Stimulated activated naive CD8-positive, alpha-beta T cell treated with anti-CD3 and anti-CD28 coated beads, Interleukin-15, Interleukin-2, amounts not matched to agents 100 U/mL and 50 U/mL, for 24 hours (primary cell): ENCODE data around the gene FAM107B.
"Not testable (repeated sequence)": the region's sequence is repeated elsewhere in the genome, so short reads cannot be mapped to it uniquely, and the experiment has no call there.

ENCODE experiments used
- ATAC-seq: fragments of 150-1000 bp; cut with Tn5 transposase; one replicate; pipeline ENCODE4 v1.10.0; 2021
- DNase-seq: peaks from one replicate; pipeline ENCODE4 v3.0.0; 2021

The FAM107B gene

GRCh38 chr10:14660831-14661230 lies 113.9 kb downstream of the FAM107B start:
- no peak for DNase-seq
- ATAC-seq: no peak

DNA sequence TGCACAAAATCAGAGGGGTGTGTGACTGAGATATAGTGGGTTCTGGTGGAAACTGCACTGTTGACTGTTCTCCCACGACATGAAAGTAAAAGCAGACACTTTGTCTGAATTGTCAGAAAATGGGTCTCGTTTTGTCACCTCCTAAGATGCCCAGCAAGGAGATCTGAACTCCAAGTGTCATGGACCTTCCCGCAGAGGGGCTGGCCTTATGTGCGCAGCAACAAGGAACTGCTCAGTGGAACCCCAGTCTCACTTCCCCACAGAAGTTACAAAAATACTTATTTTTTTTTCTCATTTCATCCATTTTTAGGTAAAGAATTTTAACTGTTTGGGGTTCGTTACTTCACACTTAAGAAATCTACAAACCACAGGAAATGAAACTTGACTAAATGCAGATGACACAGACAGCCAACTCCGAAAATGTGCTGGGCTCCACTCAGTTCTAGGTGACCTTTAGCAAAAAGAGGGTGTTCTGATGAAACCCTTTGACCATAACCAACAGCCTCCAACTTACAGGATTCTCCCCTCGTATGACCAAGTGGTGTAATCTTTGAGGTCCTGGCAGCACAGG lies 115.0 kb downstream of the FAM107B start:
- DNase-seq (peak; percentile 54), ATAC-seq (peak; percentile 86)

- not testable (repeated sequence) for ATAC-seq
These were observed 115.6 kb downstream of the FAM107B start for GRCh38 chr10:14659137-14659536.

DNA sequence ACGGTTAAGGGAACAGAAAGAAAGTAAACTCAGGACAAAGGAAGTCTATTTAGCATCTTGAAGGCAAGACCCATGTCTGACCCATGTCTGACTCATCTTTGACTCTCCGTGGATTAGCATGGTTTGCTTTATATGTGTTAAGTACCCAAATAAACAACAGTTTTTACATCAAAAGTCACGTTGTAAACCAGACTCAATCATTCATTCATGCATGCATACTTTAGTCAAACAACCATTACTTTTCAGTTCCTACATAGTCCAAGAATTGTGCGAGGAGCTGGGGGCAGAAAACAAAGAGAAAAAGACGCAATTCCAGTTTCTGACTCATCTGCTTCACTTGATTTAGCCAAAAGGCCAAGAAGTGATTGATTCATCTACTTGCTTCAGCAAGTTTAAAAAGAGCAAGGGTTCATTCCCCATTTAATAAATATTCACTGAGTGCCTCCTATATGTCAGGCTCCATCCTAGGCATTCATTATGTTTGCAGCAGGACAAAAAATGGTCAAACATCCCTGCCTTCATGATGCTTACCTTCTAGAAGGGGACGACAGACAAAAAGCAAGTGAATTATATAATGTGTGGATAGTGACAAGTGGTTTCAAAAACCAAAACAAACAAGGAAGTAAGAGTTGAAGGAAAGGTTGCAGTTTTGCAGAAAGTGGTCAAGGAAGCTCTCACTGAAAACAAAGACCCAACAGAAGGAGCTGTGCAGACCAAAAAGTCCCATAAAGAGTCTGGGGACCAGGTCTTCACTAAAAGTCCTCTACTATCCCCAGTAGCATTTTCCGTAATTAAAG lies 116.2 kb downstream of the FAM107B start:
- no peak for DNase-seq
- peak; percentile 16 for ATAC-seq

More at GRCh38 chr10:14659137-14659536, 115.6 kb downstream of the FAM107B start:
- DNase-seq: not testable (repeated sequence)

- ATAC-seq: no peak
- DNase-seq: no peak
These were observed 118.5 kb downstream of the FAM107B start for GRCh38 chr10:14656052-14656730.

- ATAC-seq (no peak), DNase-seq (no peak)
These were observed 119.8 kb downstream of the FAM107B start for GRCh38 chr10:14654821-14655382.

GRCh38 chr10:14653271-14654161 lies 121.2 kb downstream of the FAM107B start:
- peak; percentile 24 for ATAC-seq

GRCh38 chr10:14652816-14653215 lies 121.9 kb downstream of the FAM107B start:
- no peak for DNase-seq
- no peak for ATAC-seq

More at GRCh38 chr10:14653271-14654161, 121.2 kb downstream of the FAM107B start:
- DNase-seq: no peak

DNA sequence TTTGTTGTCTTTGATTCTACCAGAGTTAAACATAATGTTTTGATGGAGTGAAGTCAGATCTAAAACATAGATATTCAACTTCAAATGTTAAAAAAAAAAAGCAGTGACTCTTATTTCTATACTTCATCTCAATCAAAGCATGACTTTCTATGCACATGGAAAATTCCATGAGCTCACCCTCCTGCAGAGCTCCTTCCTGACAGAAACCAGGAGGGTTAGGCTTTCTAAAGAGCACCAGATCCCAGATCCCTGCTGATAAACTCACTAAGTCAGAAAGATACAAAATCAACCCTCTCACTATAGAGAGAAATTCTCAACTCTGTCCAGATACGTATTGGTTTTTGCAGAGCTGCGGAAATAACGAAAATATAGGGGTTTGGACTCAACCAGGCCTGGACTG lies 122.6 kb downstream of the FAM107B start:
- ATAC-seq (no peak), DNase-seq (no peak)

- DNase-seq (no peak), ATAC-seq (no peak)
These were observed 125.0 kb downstream of the FAM107B start for GRCh38 chr10:14649739-14650138.

DNA sequence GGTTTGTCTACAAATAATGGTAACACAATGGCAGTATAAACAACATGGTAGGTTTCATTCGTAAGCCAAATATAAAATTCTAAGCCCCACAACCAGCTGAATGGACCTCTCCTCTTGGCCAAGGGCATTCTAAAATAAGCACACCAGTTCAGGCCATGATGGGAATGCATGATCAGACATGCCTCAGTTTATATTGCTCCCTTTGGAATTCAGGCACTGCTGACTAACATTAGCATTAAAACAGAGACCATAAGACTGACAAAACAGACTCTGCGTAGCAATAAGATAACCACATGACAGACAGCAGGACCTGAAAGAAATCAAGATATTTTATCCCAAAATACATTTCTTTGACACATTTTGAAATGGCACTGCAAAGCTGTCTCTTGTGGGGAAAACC lies 125.8 kb downstream of the FAM107B start:
- no peak for ATAC-seq
- DNase-seq: no peak

- peak; percentile 78 for ATAC-seq
- DNase-seq: peak; percentile 65
These were observed 126.5 kb downstream of the FAM107B start for GRCh38 chr10:14648005-14648765.

- ATAC-seq (peak; percentile 50), DNase-seq (no peak)
These were observed 129.3 kb downstream of the FAM107B start for GRCh38 chr10:14645239-14645960.

DNA sequence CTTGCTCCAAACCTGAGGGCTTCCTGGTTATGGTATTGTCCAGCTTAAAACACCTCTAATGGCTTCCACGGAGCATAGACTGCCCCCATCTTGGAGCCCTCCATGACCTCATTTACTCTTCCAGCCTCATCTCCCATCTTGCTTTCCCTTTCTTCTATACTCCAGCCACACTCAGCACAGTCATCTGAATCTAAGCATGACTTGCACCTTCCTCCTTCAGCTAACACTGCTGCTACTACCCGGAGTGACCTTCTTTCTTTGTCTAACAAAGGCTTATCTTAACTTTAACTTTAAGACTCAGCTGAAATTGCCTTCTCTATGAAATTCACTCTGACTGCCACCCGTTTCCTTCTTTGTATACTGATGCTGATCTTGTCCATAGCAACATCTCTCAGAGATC lies 135.1 kb downstream of the FAM107B start:
- ATAC-seq (no peak), DNase-seq (no peak)

- DNase-seq (no peak), ATAC-seq (no peak)
These were observed 139.5 kb downstream of the FAM107B start for GRCh38 chr10:14635043-14635710.

- not testable (repeated sequence) for DNase-seq, ATAC-seq
These were observed 140.1 kb downstream of the FAM107B start for GRCh38 chr10:14634572-14634971.

DNA sequence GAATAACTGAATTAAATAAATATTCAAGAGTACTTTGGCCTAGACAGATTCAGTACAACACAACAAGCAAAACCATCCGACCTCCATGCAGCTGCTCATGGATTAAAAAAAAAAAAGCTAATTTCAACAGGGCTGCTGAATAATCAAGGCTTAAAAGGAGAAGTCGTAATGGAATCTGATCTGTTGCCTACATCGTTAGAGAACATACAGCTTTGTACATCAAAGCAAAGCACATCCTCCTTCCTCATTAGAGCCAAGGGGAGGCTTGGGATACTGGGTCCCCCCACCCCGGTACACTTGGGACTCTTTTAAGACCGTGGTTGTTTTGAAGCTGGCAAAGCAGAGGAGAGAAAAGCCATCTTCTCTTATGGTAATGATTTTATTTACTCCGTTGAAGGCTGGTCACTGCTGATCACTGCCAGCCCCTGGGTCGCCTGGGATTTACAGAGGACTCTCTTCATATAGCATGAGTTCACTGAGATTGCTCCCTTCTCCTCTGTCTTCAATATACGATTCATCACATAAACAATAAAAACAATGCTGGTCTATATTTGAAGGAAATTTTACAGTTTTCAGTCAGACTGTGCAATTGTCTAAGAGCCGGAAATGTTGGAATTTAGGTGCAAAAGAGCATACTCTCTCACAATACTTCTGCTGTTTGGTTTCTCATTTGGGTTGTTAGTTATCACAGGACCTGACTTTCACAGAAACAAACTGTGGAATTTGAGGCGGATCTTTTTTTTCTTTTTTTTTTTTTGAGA lies 148.8 kb downstream of the FAM107B start:
- no peak for DNase-seq
- no peak for ATAC-seq

DNA sequence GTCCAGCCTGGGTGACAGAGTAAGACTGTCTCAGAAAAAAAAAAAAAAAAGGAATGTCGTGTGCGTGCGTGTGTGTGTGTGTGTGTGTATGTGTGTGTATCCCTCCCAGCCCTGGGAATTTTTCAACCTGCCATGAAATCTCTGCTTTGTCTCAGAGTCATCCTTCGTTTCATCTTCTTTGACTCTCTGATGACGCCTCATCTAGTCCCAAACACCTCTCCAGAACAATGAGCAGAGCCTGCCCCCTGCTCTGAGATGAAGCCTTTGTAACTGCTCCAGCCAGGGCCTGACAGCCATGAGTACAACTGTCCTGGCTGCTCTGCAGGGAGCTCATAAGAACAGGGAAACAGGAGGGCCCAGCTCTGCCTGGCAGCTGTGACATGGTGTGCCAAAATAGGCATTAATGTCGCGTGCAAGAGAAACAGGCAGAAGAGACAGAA lies 149.5 kb downstream of the FAM107B start:
- no peak for DNase-seq
- no peak for ATAC-seq

DNA sequence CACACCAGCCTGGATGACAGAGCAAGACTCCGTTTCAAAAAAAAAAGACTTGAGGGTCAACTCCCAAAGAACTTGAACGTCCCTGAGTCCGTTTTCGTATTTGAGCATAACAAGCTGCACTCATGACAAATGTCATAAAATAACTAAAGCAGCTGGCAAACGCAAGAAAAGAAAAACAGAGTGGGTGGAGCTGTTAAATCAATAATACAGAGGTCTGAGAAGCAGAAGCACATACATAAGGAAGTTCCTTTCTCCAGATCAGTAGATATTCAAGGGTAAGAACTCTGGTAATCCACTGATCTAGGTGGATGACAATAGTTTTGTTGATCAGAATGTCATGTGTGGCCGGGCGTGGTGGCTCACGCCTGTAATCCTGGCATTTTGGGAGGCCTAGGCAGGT lies 150.1 kb downstream of the FAM107B start:
- ATAC-seq (no peak), DNase-seq (no peak)
